Measurements from ENCODE around the gene CCR9. TPM values are rescaled to one million over a fixed set of nuclear protein-coding genes. Genes with fewer than 3 reads are reported as not detected.
A peak's percentile ranks its signal among the peaks of the same experiment; 100 is the strongest.

Gene CCR9
- total and polyA plus RNA-seq, 2 donors (not counting 1 experiment from before 2014, with no cell fraction given): not detected

GRCh38 chr3:45929042-45929679, 42.8 kb downstream of the CCR9 start:
- Histone ChIP-seq H3K4me2 (ENCODE audit: extremely low read depth, insufficient read depth, low read length) (no peak overlapping the region), H3K4me1 (ENCODE audit: control insufficient read depth, extremely low read depth, insufficient read depth, low read length) (peaks cover 9% of the 10 kb centered on the region), H3K4me3 (replicated peaks in 1 of 4; ENCODE audit: control extremely low read depth in 1 of 4, insufficient read depth in 1 of 4, low read depth in 3 of 4, low read length in 4 of 4) (no peak overlapping the region), H3K36me3 (ENCODE audit: control insufficient read depth, insufficient read depth, low read length) (peaks cover 5% of the 10 kb centered on the region), H3K79me2 (ENCODE audit: control insufficient read depth, insufficient read depth, low read length) (no peaks in the 10 kb centered on the region), H3K9ac (ENCODE audit: insufficient read depth, low read length) (no peak overlapping the region), H2AFZ (ENCODE audit: low read length) (no peak overlapping the region), H3K27ac (ENCODE audit: insufficient read depth, low read length) (no peak overlapping the region), H4K20me1 (ENCODE audit: control insufficient read depth, extremely low read depth, insufficient read depth, low read length) (no peaks in the 10 kb centered on the region), H3K27me3 (ENCODE audit: control insufficient read depth, insufficient read depth, low read length) (no peaks in the 10 kb centered on the region), H3K9me3 (ENCODE audit: control insufficient read depth, insufficient read depth, low read depth, low read length) (no peaks in the 10 kb centered on the region)
- TF ChIP-seq EZH2 (IDR thresholded peaks at IDR 0.05; ENCODE audit: low read length, missing control alignments) (no peak), CTCF (conservative IDR thresholded peaks at IDR 0.05 in 1 of 2, IDR thresholded peaks at IDR 0.05 in 1 of 2; ENCODE audit: low read depth in 1 of 2, low read length in 2 of 2) (peak; percentile 81 to 82)
- DNase-seq (ENCODE audit: low read depth in 2 of 2): peak in 1 of 2 donors; percentile 30

GRCh38 chr3:45931496-45931895, 45.2 kb downstream of the CCR9 start:
- H3K4me1 ChIP-seq (ENCODE audit: control insufficient read depth, extremely low read depth, insufficient read depth, low read length): peaks cover 9% of the 10 kb centered on the region
- H3K27ac ChIP-seq (ENCODE audit: insufficient read depth, low read length): no peak overlapping the region
- no peak for DNase-seq (ENCODE audit: low read depth in 2 of 2)
- no peaks in the 10 kb centered on the region for H3K9me3 ChIP-seq (ENCODE audit: control insufficient read depth, insufficient read depth, low read depth, low read length)
- H3K9ac ChIP-seq (ENCODE audit: insufficient read depth, low read length): no peak overlapping the region
- H3K36me3 ChIP-seq (ENCODE audit: control insufficient read depth, insufficient read depth, low read length): peaks cover 8% of the 10 kb centered on the region
- no peaks in the 10 kb centered on the region for H3K27me3 ChIP-seq (ENCODE audit: control insufficient read depth, insufficient read depth, low read length)
- H3K79me2 ChIP-seq (ENCODE audit: control insufficient read depth, insufficient read depth, low read length): no peaks in the 10 kb centered on the region
- H3K4me2 ChIP-seq (ENCODE audit: extremely low read depth, insufficient read depth, low read length): no peak overlapping the region
- H3K4me3 ChIP-seq (replicated peaks in 1 of 4; ENCODE audit: control extremely low read depth in 1 of 4, insufficient read depth in 1 of 4, low read depth in 3 of 4, low read length in 4 of 4): no peak overlapping the region
- no peaks in the 10 kb centered on the region for H4K20me1 ChIP-seq (ENCODE audit: control insufficient read depth, extremely low read depth, insufficient read depth, low read length)
- no peak for TF ChIP-seq CTCF (conservative IDR thresholded peaks at IDR 0.05 in 1 of 2, IDR thresholded peaks at IDR 0.05 in 1 of 2; ENCODE audit: low read depth in 1 of 2, low read length in 2 of 2)
- TF ChIP-seq EZH2 (IDR thresholded peaks at IDR 0.05; ENCODE audit: low read length, missing control alignments): no peak
- no peak overlapping the region for H2AFZ ChIP-seq (ENCODE audit: low read length)

GRCh38 chr3:45932112-45932511, 45.8 kb downstream of the CCR9 start:
- no peaks in the 10 kb centered on the region for H3K9me3 ChIP-seq (ENCODE audit: control insufficient read depth, insufficient read depth, low read depth, low read length)
- H3K79me2 ChIP-seq (ENCODE audit: control insufficient read depth, insufficient read depth, low read length): no peaks in the 10 kb centered on the region
- peaks cover 10% of the 10 kb centered on the region for H3K36me3 ChIP-seq (ENCODE audit: control insufficient read depth, insufficient read depth, low read length)
- DNase-seq (ENCODE audit: low read depth in 2 of 2): no peak
- TF ChIP-seq EZH2 (IDR thresholded peaks at IDR 0.05; ENCODE audit: low read length, missing control alignments) (no peak), CTCF (conservative IDR thresholded peaks at IDR 0.05 in 1 of 2, IDR thresholded peaks at IDR 0.05 in 1 of 2; ENCODE audit: low read depth in 1 of 2, low read length in 2 of 2) (no peak)
- no peak overlapping the region for H3K4me3 ChIP-seq (replicated peaks in 1 of 4; ENCODE audit: control extremely low read depth in 1 of 4, insufficient read depth in 1 of 4, low read depth in 3 of 4, low read length in 4 of 4)
- peaks cover 9% of the 10 kb centered on the region for H3K4me1 ChIP-seq (ENCODE audit: control insufficient read depth, extremely low read depth, insufficient read depth, low read length)
- H4K20me1 ChIP-seq (ENCODE audit: control insufficient read depth, extremely low read depth, insufficient read depth, low read length): no peaks in the 10 kb centered on the region
- H3K4me2 ChIP-seq (ENCODE audit: extremely low read depth, insufficient read depth, low read length): no peak overlapping the region
- no peak overlapping the region for H3K27ac ChIP-seq (ENCODE audit: insufficient read depth, low read length)
- H3K27me3 ChIP-seq (ENCODE audit: control insufficient read depth, insufficient read depth, low read length): no peaks in the 10 kb centered on the region
- no peak overlapping the region for H3K9ac ChIP-seq (ENCODE audit: insufficient read depth, low read length)
- no peak overlapping the region for H2AFZ ChIP-seq (ENCODE audit: low read length)

Data from fibroblast of lung (primary cell).